Fibroblast of skin of left biceps (primary cell): ENCODE results near the gene CYSRT1.

ENCODE experiments used
- DNase-seq, 2 experiments: peaks; one replicate each; pipeline ENCODE4 v3.0.0-alpha.2; 2013; ENCODE audit warnings: low read depth in 2 of 2

Gene CYSRT1

GRCh38 chr9:137227054-137227852 is 2.3 kb downstream of the CYSRT1 start, which contains the start of gene RNF224:
Gene RNF224, plus strand, starts transcription at chr9:137227502. Its CDS starts 834 bp downstream, at chr9:137228336.
- no peak for DNase-seq

- DNase-seq: no peak
These were observed 3.0 kb downstream of the CYSRT1 start for GRCh38 chr9:137227853-137228505.

- no peak for DNase-seq
These were observed 3.6 kb downstream of the CYSRT1 start for GRCh38 chr9:137228506-137228967.

- DNase-seq: no peak
These were observed 4.3 kb downstream of the CYSRT1 start for GRCh38 chr9:137228968-137229896.

- no peak for DNase-seq
These were observed 5.1 kb downstream of the CYSRT1 start for GRCh38 chr9:137229903-137230704.

GRCh38 chr9:137230705-137231371 is 5.9 kb downstream of the CYSRT1 start, which contains the start of gene SLC34A3:
Gene SLC34A3, plus strand, starts transcription at chr9:137230901. Its CDS starts 802 bp downstream, at chr9:137231703.
- no peak for DNase-seq

GRCh38 chr9:137231372-137232039 is 6.5 kb downstream of the CYSRT1 start:
- DNase-seq: no peak

GRCh38 chr9:137232101-137232500 is 7.1 kb downstream of the CYSRT1 start:
- DNase-seq: no peak

GRCh38 chr9:137232510-137232909 is 7.5 kb downstream of the CYSRT1 start:
- no peak for DNase-seq

- no peak for DNase-seq
These were observed 8.4 kb downstream of the CYSRT1 start for GRCh38 chr9:137233143-137233980.

- DNase-seq: no peak
These were observed 9.2 kb downstream of the CYSRT1 start for GRCh38 chr9:137234055-137234697.

- DNase-seq: no peak
These were observed 9.9 kb downstream of the CYSRT1 start for GRCh38 chr9:137234758-137235423.

GRCh38 chr9:137235424-137236237 is 10.7 kb downstream of the CYSRT1 start:
- no peak for DNase-seq

- no peak for DNase-seq
These were observed 11.4 kb downstream of the CYSRT1 start for GRCh38 chr9:137236238-137236935.

GRCh38 chr9:137236936-137237421 is 12.0 kb downstream of the CYSRT1 start:
- DNase-seq: no peak
